HT1080 (cell line): ENCODE measurements around the gene ZNF544. TPM values are rescaled to one million over a fixed set of nuclear protein-coding genes. Genes with fewer than 3 reads are reported as not detected.
"Not testable (repeated sequence)": the region's sequence is repeated elsewhere in the genome, so short reads cannot be mapped to it uniquely, and the experiment has no call there.

ENCODE experiments used
- DNase-seq: peaks from one replicate; pipeline ENCODE4 v3.0.0-alpha.2; 2015; ENCODE audit warnings: low read depth
- total RNA-seq: library from RNA; depleted of rRNA; stranded (reverse); fragments of >200 nt; shearing (Covaris generic); gene quantifications from 2 replicates; pipeline ENCODE4 v1.2.3, GENCODE V29; 2014; rRNA removed

The ZNF544 gene
- total RNA-seq, 1 experiment from 2014 or later = 36.6 TPM

DNA sequence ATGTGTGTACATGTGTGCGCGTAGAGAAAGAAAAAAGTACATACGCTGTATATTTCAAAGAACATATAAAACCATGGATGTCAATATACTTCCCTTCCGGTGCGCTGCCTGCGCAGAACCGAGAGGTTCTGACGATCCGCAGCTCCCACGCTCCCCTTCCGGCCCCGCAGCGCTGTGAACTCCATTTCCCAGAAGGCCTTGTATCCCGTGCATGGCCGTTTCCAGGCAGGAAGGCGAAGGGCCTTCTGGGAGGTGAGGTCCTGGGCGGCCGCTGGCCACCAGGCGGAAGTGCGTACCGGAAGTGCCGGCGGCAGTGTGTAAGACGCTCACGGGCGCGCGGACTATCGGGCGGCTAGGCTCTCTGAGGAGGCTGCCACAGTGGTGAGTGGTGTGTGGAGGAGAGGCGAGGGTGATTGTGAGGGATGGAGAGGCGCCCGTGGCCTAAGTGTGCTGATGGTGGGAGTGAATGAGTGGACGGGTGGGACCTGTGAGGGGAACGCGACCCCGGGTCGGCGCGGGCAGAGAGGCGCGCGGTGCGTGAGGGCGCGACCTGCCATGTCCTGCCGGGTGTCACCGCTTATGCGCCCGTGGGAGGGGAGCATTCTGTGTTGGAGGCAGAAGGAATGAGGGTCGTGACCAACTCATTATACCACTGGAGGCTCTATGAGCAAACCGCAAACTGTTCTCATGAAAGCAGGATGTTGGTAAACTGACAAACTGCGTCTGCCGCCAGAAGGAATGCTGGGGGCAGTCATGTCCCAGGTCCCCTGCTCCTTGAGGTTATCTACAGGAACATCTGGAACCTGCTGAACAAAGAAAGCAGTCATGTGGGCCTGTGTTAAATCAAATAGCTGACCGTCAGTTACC lies 76.6 kb downstream of the ZNF544 start, which contains the start of gene ERVK3-1:
ERVK3-1 (plus strand) TSS at position 313 of the 867 bp plus-strand sequence. CDS start 6,792 bp downstream, outside the sequence.
- peak; percentile 97 for DNase-seq

DNA sequence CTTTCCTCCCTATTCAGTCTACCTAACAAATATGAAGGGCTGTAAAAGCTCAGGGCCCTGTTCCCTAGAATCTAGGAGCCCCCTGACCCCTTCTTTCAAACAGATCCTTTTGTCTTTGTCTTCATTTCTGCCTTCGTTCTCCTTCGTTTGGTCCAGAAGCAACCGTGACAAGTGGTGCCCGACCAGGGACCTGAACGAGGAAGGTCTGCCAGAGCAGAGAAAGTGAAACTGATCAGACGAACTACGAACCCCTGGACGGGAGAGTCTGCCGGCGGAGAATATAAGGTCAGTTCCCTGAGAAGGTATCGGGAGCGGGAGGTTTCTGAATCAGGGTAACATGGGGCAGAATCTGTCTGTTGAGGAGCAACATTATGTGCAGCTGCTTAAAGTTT lies 77.2 kb downstream of the ZNF544 start:
- DNase-seq = peak; percentile 14

DNA sequence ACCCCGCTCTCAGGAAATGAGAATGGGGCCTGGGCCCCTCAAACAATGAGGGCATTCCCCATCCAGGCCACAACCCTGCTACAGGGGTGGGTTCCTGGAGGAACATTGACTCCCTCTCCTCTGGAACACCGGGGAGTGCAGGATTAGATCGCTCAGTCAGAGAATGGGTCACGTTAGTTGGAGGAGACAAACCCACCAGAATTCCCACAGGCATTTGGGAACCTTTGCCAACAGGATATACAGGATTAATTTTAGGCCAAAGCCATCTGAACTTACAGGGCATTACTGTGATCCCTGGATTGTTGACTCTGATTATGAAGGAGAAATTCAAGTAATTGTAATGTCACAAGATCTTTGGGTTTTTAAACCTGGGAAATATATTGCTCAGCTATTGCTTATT lies 79.0 kb downstream of the ZNF544 start:
- DNase-seq = no peak

DNA sequence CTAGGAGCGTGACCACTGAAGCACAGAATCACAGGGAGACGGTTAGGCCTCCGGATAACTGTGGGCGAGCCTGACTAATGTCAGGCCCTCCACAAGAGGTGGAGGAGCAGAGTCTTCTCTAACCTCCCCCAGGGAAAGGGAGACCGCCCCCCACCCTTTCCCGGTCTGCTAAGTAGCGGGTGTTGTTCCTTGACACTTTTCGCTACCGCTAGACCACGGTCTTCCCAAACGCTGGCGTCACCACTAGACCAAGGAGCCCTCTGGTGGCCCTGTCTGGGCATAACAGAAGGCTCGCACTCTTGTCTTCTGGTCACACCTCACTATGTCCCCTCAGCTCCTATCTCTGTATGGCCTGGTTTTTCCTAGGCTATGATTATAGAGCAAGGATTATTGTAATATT lies 82.0 kb downstream of the ZNF544 start:
- not testable (repeated sequence) for DNase-seq

DNA sequence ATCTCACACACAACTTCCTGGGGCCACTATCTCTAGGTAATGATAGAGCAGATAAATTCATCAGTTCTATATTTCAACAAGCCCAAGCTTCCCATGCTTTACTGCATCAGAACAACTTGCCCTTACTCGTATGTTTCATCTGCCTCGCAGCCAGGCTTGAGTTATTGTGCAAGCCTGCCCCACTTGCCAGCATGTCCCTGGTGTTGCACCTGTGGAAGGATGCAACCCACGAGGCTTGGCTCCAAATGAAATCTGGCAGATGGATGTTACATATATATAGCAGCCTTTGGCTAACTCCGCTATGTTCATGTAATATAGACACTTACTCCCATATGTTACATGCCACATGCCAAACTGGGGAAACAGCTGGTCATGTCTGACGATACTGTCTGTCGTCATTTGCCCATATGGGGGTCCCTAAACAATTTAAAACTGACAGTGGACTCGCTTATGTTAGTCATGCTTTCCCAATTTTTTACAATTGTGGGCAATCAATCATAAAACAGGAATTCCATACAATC lies 82.7 kb downstream of the ZNF544 start:
- no peak for DNase-seq

Other genes with a start within 250 kb of the ZNF544 start
- gene ZNF606, start 226.1 kb upstream of the ZNF544 start, total RNA-seq = 6.8 and 16.9 TPM in 2 replicates
- not detected in 2 replicates for gene ZSCAN1, start 194.9 kb upstream of the ZNF544 start, total RNA-seq
- 0.03 TPM in 1 of 2 replicates, not detected in the other for gene ZNF135, start 169.6 kb upstream of the ZNF544 start, total RNA-seq
- 0.30 and 0.71 TPM in 2 replicates for gene ZSCAN18, start 130.7 kb upstream of the ZNF544 start, total RNA-seq
- gene ZNF329, start 78.1 kb upstream of the ZNF544 start, total RNA-seq = 7.1 and 9.0 TPM in 2 replicates
- gene ZNF274, start 45.9 kb upstream of the ZNF544 start, total RNA-seq = 27.6 and 28.4 TPM in 2 replicates
- 3.1 TPM in 2 replicates for gene ZNF8, start 50.0 kb downstream of the ZNF544 start, total RNA-seq
- 78.6 and 105 TPM in 2 replicates for gene ERVK3-1, start 76.5 kb downstream of the ZNF544 start, total RNA-seq
- 3.7 and 5.2 TPM in 2 replicates for gene ZSCAN22, start 98.1 kb downstream of the ZNF544 start, total RNA-seq
- gene A1BG, start 124.6 kb downstream of the ZNF544 start, total RNA-seq = 20.3 and 22.8 TPM in 2 replicates
- gene ZNF497, start 133.8 kb downstream of the ZNF544 start, total RNA-seq = 0.67 and 2.1 TPM in 2 replicates
- gene ZNF837, start 152.1 kb downstream of the ZNF544 start, total RNA-seq = 0.08 and 1.4 TPM in 2 replicates
- 3,183 and 4,090 TPM in 2 replicates for gene RPS5, start 158.4 kb downstream of the ZNF544 start, total RNA-seq
- 0.24 TPM in 1 of 2 replicates, not detected in the other for gene RNF225, start 166.7 kb downstream of the ZNF544 start, total RNA-seq
- gene ZNF584, start 179.7 kb downstream of the ZNF544 start, total RNA-seq = 27.4 and 33.4 TPM in 2 replicates
- 3.5 and 4.3 TPM in 2 replicates for gene ZNF132, start 211.2 kb downstream of the ZNF544 start, total RNA-seq
- gene ZNF324B, start 222.7 kb downstream of the ZNF544 start, total RNA-seq = 17.6 and 19.1 TPM in 2 replicates
- gene ZNF324, start 238.2 kb downstream of the ZNF544 start, total RNA-seq = 13.5 and 17.2 TPM in 2 replicates
- gene ZNF446, start 247.4 kb downstream of the ZNF544 start, total RNA-seq = 9.7 and 13.2 TPM in 2 replicates